Esophagus muscularis mucosa (tissue), 2 donors: ENCODE results near the gene MEN1.

ENCODE experiments used
- POLR2A ChIP-seq: fragments of 450-650 bp; IDR thresholded peaks from one replicate; pipeline ENCODE4 v1.6.1; 2017; ENCODE audit warnings: antibody characterized with exemption, moderate library complexity, mild to moderate bottlenecking, low read depth
- POLR2AphosphoS5 ChIP-seq, 2 donors: sonication (generic); formaldehyde crosslinking; IDR thresholded peaks; one replicate each; pipeline ENCODE4 v1.6.1; 2017; ENCODE audit warnings: antibody characterized with exemption in 2 of 2

- TF ChIP-seq POLR2AphosphoS5 (IDR thresholded peaks at IDR 0.05) (no peak), POLR2A (no peak)
Measured at GRCh38 chr11:64799256-64799622, 11.1 kb downstream of the MEN1 start.
